ENCODE measurements around the gene PLAC8.
"Not testable (repeated sequence)": the region's sequence is repeated elsewhere in the genome, so short reads cannot be mapped to it uniquely, and the experiment has no call there.

Gene PLAC8

GRCh38 chr4:83112231-83112630 lies 2.3 kb downstream of the PLAC8 start:
- peak; percentile 77 for DNase-seq

- peak; percentile 33 for DNase-seq
Measured at GRCh38 chr4:83111751-83112141, 2.8 kb downstream of the PLAC8 start.

- DNase-seq, result peak; percentile 52
Measured at GRCh38 chr4:83110970-83111750, 3.4 kb downstream of the PLAC8 start.

GRCh38 chr4:83110223-83110945 lies 4.1 kb downstream of the PLAC8 start:
- DNase-seq, result peak; percentile 94

- DNase-seq, result peak; percentile 66
Measured at GRCh38 chr4:83109480-83110222, 4.9 kb downstream of the PLAC8 start.

- no peak for DNase-seq
Measured at GRCh38 chr4:83108101-83108861, 6.2 kb downstream of the PLAC8 start.

GRCh38 chr4:83107631-83108030 lies 6.9 kb downstream of the PLAC8 start:
- DNase-seq, result no peak

- no peak for DNase-seq
Measured at GRCh38 chr4:83104991-83105390, 9.5 kb downstream of the PLAC8 start.

- no peak for DNase-seq
Measured at GRCh38 chr4:83096397-83096796, 18.1 kb downstream of the PLAC8 start.

- DNase-seq, result no peak
Measured at GRCh38 chr4:83093060-83093640, 21.4 kb downstream of the PLAC8 start.

GRCh38 chr4:83089410-83090157 lies 24.9 kb downstream of the PLAC8 start:
- DNase-seq, result no peak

GRCh38 chr4:83084956-83085355 lies 29.6 kb downstream of the PLAC8 start:
- DNase-seq, result not testable (repeated sequence)

- peak; percentile 66 for DNase-seq
Measured at GRCh38 chr4:83083925-83084475, 30.5 kb downstream of the PLAC8 start.

GRCh38 chr4:83082777-83083176 lies 31.8 kb downstream of the PLAC8 start:
- peak; percentile 28 for DNase-seq

- no peak for DNase-seq
Measured at GRCh38 chr4:83080561-83080960, 34.0 kb downstream of the PLAC8 start.

GRCh38 chr4:83075311-83076095 lies 39.0 kb downstream of the PLAC8 start:
- DNase-seq, result no peak

- not testable (repeated sequence) for DNase-seq
Measured at GRCh38 chr4:83074783-83075182, 39.7 kb downstream of the PLAC8 start.

- peak; percentile 88 for DNase-seq
Measured at GRCh38 chr4:83074086-83074704, 40.3 kb downstream of the PLAC8 start.

- DNase-seq, result no peak
Measured at GRCh38 chr4:83071116-83071515, 43.4 kb downstream of the PLAC8 start.

- no peak for DNase-seq
Measured at GRCh38 chr4:83067058-83067639, 47.4 kb downstream of the PLAC8 start.

All from hematopoietic multipotent progenitor cell treated with erythropoietin and hydrocortisone succinate and interleukin-3 and kit ligand, for 6 days (in vitro differentiated cells).